Neutrophil (primary cell): ENCODE results near the gene HLA-DOA.
A peak's percentile ranks its signal among the peaks of the same experiment; 100 is the strongest.

ENCODE experiments used
- H3K27ac ChIP-seq: fragments of 200-600 bp; sonication (generic); 2 replicates; pipeline ENCODE4 v1.5.1; 2016; ENCODE audit warnings: mild to moderate bottlenecking, moderate library complexity
- H3K27me3 ChIP-seq: fragments of 200-600 bp; sonication (generic); 2 replicates; pipeline ENCODE4 v1.6.0; 2016; ENCODE audit warnings: mild to moderate bottlenecking
- H3K36me3 ChIP-seq: fragments of 200-600 bp; sonication (generic); 2 replicates; pipeline ENCODE4 v1.5.1; 2017
- H3K4me1 ChIP-seq, 2 experiments: fragments of 200-600 bp in 1 of 2; sonication (generic) in 1 of 2; 1 replicate in 1 of 2; 2 replicates in 1 of 2; pipeline versions ENCODE4 v1.5.1 to v1.6.1; 2013 to 2016; ENCODE audit warnings: low read depth in 1 of 2, low read length in 1 of 2, mild to moderate bottlenecking in 1 of 2, moderate library complexity in 1 of 2; ENCODE audit not compliant: control insufficient read depth in 1 of 2, insufficient read depth in 1 of 2
- H3K4me3 ChIP-seq, 2 experiments: fragments of 200-600 bp in 1 of 2; sonication (generic) in 1 of 2; 1 replicate in 1 of 2; 2 replicates in 1 of 2; pipeline ENCODE4 v1.5.1; 2013 to 2016; ENCODE audit warnings: low read depth in 1 of 2, low read length in 1 of 2, mild to moderate bottlenecking in 1 of 2, moderate library complexity in 1 of 2
- H3K9me3 ChIP-seq: fragments of 200-600 bp; sonication (generic); 2 replicates; pipeline ENCODE4 v1.5.1; 2016
- TF ChIP-seq, protein P1 (sequence below): fragments of 200-600 bp; sonication (generic); IDR thresholded peaks from 2 replicates; pipeline ENCODE4 v1.5.1; 2016; ENCODE audit warnings: antibody characterized with exemption

HLA-DOA gene

DNA sequence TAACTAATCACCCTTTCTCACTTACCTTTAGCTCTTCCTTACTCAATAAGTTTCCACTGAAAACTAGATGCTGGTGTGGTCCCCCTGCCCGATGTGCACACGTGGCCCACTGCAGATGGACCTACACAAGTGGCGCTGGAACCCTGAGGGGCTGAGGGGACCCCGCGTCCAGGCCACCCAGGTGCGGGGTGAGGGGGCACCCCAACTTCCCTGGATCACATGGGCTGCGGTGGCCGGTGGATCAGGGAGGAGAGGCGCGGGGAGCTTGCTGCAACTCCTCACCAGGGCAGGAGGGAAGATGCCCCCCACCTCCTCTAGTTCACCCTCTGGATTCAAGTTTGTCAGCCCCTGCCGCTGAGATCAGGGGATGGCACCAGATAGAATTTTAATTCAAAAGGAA, 12.5 kb upstream of the HLA-DOA start:
- Histone ChIP-seq H3K4me3 (no peak overlapping the region), H3K36me3 (no peaks in the 10 kb centered on the region), H3K27ac (no peak overlapping the region), H3K4me1 (peaks cover 11 to 16% of the 10 kb centered on the region in 2 experiments), H3K9me3 (no peaks in the 10 kb centered on the region), H3K27me3 (no peaks in the 10 kb centered on the region)
- TF ChIP-seq, protein P1, sequence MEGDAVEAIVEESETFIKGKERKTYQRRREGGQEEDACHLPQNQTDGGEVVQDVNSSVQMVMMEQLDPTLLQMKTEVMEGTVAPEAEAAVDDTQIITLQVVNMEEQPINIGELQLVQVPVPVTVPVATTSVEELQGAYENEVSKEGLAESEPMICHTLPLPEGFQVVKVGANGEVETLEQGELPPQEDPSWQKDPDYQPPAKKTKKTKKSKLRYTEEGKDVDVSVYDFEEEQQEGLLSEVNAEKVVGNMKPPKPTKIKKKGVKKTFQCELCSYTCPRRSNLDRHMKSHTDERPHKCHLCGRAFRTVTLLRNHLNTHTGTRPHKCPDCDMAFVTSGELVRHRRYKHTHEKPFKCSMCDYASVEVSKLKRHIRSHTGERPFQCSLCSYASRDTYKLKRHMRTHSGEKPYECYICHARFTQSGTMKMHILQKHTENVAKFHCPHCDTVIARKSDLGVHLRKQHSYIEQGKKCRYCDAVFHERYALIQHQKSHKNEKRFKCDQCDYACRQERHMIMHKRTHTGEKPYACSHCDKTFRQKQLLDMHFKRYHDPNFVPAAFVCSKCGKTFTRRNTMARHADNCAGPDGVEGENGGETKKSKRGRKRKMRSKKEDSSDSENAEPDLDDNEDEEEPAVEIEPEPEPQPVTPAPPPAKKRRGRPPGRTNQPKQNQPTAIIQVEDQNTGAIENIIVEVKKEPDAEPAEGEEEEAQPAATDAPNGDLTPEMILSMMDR: no peak

DNA sequence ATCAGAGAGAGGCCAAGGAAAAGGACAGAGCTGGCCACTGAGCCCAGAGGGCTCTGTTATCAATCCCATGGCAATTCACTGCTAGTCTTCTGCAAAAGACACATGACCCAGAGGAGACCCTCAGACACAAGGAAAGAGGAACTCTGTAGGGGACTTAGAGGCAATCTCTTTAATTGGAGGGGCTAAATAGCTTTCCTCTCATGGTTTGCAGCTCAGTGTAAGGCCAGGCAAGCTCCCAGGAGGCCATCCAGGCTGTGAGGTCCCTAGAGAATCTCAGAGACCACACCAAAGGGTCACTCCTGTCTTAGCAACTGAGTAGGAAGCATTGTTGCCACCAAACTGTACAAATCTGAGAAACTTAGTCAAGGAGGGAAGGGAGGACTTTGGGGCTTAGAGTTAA, 10.0 kb upstream of the HLA-DOA start:
- peak overlapping the region in 1 of 2 experiments; percentile 21 for H3K4me3 ChIP-seq
- no peaks in the 10 kb centered on the region for H3K36me3 ChIP-seq
- H3K9me3 ChIP-seq: no peaks in the 10 kb centered on the region
- H3K27ac ChIP-seq: peak overlapping the region; percentile 65
- TF ChIP-seq, protein P1: no peak
- H3K4me1 ChIP-seq: peaks cover 11 to 16% of the 10 kb centered on the region in 2 experiments
- no peaks in the 10 kb centered on the region for H3K27me3 ChIP-seq

DNA sequence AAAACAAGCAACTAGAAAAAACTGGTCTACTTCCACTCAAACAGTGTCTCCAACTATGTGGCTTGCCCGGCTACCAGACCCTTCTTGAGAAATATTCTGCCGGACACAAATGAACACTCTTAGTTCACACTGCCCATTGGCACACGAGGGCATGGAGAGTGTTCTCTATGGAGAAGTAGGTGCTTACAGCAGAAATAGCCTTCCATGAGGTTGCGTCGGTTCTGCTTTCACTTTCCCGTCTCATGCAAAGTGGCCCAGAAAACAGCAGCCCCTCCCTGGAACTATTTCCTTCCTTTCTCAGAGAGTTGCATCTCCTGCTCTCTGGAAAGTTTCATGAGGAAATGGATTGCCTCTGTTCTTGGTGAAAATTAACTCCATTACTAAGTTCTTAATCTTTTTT, 9.5 kb upstream of the HLA-DOA start:
- TF ChIP-seq, protein P1: no peak
- H3K4me3 ChIP-seq: peak overlapping the region; percentile 12 to 21
- H3K9me3 ChIP-seq: no peaks in the 10 kb centered on the region
- peak overlapping the region; percentile 65 for H3K27ac ChIP-seq
- H3K4me1 ChIP-seq: peaks cover 11 to 16% of the 10 kb centered on the region in 2 experiments
- H3K27me3 ChIP-seq: peaks cover 4% of the 10 kb centered on the region
- H3K36me3 ChIP-seq: no peaks in the 10 kb centered on the region

DNA sequence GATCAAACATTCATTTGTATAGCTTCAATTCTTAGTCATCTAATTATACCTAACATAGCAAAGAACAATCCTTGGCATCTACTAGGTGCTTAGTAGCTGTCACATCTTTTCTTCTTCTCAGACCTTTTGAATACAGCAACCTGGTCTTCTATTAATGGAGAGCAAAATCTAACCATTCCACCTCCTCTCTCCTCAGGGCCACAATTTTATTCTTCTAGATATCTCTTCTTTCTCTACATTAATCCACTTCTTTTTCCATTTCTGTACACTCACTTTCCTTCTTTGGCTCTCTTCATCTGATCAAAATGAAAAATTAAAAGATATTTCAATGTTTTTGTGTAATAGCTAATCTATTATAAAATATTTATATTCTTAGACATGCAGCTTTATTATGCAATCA, 9.0 kb upstream of the HLA-DOA start:
- H3K4me1 ChIP-seq: peaks cover 11 to 16% of the 10 kb centered on the region in 2 experiments
- H3K36me3 ChIP-seq: no peaks in the 10 kb centered on the region
- TF ChIP-seq, protein P1: no peak
- H3K27me3 ChIP-seq: peaks cover 8% of the 10 kb centered on the region
- H3K4me3 ChIP-seq: no peak overlapping the region
- no peaks in the 10 kb centered on the region for H3K9me3 ChIP-seq
- peak overlapping the region; percentile 65 for H3K27ac ChIP-seq

DNA sequence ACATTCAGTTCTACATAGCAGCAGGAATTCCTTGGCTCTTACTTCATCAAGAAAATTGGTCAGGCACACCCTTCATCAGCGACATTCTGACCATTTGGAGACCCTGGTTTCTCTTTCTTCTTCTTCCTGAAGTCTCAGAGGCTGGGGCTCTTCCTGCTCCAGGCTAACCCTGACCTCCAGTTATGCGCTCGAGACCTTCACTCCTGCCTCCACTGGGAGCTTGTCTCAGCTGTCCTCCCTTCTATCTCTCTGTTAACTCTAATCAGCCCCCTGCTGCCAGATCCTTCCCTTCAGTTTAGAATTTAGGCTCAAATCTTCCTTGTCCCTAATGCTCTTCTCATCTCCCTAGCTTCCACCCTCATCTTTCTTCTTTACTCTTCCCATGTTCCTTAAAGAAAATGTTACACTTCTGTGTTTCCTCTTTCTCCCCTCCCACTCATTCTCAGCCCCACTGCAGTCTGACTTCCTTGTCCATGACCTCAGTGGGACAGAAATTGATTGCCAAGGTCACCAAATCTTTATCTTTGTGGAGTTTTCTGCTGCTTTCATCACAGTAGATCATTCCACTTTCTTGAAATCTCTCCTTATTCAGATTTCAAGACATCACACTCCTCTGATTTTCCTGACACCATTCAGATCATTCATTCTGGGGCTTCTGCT, 8.4 kb upstream of the HLA-DOA start:
- H3K36me3 ChIP-seq: no peaks in the 10 kb centered on the region
- peaks cover 13% of the 10 kb centered on the region for H3K27me3 ChIP-seq
- no peaks in the 10 kb centered on the region for H3K9me3 ChIP-seq
- peak overlapping the region; percentile 65 for H3K27ac ChIP-seq
- TF ChIP-seq, protein P1: no peak
- H3K4me3 ChIP-seq: no peak overlapping the region
- peaks cover 11 to 16% of the 10 kb centered on the region in 2 experiments for H3K4me1 ChIP-seq
